Activated CD8-positive, alpha-beta memory T cell treated with anti-CD3 and anti-CD28 coated beads, Interleukin-2, amount 50 U/mL, for 4 hours (primary cell): ENCODE results near the gene UBXN11.

ENCODE experiments used
- DNase-seq: peaks from one replicate; pipeline ENCODE4 v3.0.0-alpha.2; 2020

The UBXN11 gene

DNA sequence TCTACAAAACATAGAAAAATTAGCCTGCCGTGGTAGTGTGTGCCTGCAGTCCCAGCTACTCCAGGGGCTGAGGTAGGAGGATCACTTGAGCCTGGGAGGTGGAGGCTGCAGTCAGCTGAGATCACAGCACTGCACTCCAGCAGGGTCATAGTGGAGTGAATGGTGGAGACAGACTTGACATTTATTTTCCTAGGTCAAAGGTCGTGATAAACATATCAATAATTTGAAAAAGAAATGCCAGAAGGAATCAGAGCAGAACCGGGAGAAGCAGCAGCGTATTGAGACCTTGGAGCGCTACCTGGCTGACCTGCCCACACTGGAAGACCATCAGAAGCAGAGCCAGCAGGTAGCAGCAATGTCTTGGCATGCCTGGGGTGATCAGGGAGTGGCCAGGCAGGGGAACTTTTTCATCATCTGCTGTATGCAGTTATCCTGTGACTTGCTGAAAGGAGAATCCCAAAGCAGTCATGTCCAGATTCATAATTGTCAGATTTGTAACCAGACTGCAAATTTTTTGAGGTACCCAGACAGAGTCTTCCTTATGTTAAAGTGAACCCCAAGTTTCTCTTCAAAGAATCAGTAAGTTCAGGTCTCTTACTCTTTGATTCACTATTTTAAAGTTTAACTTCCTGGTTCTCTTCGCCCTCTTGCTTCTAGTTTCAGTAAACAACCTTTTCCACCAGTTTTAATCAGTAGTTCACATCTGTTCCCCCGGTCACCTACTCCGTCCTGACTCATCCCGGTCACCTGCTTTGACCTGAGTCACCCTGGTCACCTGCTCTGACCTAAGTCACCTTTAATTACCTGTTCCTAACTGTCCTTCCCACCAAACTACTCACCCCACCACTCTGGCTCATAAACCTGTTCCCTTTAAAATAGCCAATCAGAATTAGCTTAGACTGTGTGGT lies 37.9 kb downstream of the UBXN11 start:
- no peak for DNase-seq

GRCh38 chr1:26265405-26265804 lies 41.0 kb downstream of the UBXN11 start:
- no peak for DNase-seq

DNA sequence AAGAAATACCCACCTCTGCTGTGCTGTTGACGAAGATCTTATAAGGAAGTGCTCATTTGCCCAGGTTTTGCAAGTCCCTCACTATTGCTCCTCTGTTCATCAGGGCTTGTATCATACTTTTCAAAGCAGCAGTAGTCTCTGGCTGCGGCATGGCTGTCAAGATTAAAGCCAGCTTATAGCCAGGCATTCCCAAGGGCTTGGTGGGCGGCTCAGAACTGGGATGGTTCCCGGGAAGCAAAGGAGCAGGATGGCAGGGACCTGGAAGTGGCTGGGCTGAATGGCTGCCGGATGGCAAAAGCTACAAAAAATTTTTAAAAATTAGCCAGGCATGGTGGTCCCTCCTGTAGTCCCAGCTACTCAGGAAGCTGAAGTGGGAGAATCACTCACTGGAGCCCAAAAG lies 43.2 kb downstream of the UBXN11 start:
- DNase-seq: no peak

DNA sequence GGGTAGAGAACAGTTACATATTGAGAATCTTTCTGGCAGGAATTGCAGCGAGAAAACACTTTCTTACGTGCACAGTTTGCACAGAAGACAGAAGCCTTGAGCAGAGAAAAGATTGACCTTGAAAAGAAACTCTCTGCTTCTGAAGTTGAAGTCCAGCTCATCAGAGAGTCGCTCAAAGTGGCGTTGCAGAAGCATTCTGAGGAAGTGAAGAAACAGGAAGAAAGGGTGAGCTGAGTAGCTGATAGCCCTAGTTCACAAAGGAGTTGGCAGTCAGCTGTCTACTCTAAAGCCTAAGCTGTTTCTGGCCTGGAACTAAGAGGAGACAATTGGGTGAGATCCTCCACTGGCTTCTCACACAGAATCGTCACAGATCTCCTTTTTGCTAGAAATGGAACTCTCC lies 46.9 kb downstream of the UBXN11 start:
- no peak for DNase-seq

GRCh38 chr1:26259005-26259404 lies 47.4 kb downstream of the UBXN11 start:
- no peak for DNase-seq

DNA sequence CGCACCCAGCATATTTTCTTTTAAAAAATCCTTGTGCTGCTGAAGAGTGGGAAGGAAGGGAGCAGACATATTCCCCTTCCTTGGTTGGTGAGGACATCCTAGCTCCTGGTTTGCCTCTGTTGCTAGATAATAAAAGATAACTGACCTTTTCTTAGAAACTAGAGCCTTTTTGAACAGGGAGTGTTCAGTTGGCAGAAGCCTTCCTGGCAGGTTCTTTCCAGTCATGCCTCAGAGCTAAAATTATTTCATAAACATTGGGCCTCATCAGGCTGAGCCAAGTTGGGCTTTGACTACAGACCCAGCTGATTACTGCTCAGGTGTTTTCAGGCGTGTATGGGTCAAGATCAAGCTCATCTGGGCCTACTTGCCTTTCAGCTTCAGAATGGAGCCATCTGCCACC lies 49.2 kb downstream of the UBXN11 start:
- DNase-seq: no peak

GRCh38 chr1:26254404-26254803 lies 52.0 kb downstream of the UBXN11 start:
- DNase-seq: no peak

- DNase-seq: no peak
These were observed 53.7 kb downstream of the UBXN11 start for GRCh38 chr1:26252718-26253117.

DNA sequence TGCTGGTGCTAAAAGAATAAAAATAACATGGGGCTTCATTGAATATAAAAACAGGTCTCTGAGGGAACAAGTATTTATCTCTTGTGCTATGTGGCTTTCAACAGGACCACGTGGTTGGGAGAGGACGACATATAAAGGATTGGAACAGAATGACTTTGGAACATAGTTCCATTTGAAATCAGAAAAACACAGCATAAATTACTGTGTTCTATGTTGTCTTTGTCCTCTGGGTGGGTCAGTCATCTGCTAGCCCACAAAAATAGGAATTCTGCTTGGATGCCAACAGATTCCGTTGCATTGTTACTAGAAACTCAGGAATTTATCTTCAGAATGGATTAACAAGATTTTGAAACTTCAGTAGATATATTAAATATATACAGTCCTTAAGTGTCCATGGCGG lies 66.5 kb downstream of the UBXN11 start:
- DNase-seq: no peak

DNA sequence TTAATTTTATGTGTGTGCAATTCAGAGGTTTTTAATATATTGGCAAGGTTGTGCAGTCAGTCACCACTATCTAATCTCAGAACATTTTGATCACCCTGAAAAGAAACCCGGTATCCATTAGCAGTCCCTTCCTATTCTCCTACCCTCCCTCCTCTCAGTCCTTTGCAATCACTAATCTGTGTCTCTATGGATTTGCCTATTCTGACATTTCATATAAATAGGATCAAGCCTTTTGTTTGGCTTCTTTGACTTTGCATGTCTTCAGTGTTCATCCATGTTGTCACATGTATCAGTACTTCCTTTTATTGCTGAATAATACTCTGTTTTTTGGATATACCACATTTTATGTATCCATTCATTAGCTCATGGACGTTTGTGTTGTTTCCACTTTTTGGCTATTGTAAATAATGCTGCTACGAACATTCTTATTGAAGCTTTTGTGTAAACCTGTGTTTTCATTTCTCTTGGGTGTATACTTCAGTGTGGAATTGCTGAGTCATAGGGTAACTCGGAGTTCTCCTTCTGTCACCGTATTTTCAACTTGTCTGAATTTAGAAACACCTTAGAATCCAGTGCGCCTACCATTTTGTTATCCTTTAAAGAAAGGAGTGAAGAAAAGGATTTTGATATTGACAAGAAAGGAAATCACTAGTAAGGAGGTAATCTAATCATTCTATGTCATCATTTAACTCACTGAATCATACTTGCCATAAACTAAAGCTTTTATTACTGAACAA lies 69.0 kb downstream of the UBXN11 start:
- DNase-seq: no peak

DNA sequence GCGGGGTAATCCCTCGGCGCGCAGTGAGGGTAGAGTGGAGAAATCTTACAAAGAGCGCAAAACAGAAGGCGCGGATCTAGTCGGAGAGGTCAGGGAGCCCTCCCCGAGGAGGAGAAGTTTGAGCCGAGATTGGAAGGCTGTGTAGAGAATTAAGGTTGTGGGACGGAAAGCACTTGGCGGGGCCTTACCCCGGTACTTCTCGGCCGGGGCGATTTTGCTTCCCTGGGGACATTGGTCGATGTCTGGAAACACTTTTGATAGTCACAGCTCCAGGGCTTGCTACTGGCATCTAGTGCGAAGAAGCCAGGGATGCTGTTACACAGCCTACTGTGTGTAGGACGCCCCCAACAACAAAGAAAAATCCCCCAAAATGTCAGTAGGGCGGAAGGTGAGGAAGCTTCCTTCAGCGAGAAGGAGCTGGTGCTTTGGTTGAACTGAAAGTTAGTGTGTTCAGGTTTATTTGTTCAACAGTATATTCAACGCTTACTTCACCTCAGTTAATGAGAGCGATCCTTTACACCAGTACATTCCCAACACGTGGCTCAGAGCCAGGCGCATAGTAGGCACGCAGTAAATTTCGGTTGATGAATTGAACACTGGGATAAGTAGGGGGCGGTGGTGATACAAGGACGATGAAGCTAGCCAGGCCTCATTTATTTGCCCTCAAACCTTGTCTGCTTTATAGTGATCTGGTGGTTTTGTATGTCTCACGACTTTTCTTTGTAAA lies 71.6 kb downstream of the UBXN11 start:
- peak; percentile 24 for DNase-seq

DNA sequence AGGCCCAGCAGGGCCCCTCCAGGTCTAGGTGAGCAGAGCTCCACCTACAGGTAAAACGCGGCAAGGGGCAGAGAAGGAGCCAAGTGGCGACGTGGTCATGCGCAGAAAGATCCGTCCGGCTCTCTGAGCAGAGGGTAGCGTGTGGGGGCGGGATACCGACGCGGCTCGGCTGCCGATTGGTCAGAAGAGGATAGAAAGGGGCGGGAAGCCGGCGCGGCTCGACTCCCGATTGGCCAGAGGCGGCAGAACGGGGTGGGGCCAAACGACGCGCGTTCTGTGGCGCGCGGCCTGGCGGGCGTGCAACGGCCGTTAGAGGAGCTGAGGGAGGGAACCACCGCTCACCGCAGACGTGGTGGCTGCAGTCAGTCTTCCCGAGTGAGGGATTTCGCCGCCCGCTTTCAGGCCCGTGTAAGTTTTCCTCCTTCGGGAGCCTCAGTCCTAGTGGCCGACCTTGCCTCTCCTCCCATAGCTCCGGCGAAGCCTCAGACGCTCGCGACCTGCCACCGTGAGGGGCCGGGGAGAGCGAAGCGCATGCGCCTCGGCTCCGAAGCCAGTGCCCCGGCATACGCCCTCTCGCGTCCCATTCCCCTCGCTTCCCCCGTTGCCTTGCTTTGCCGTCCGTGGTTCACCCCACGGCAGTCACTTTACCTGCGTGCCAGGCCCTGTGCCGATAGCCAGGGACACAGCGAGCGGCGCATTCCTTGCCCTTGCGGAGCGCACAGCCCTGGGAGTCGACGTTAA lies 72.4 kb downstream of the UBXN11 start, which contains the start of gene CEP85:
Gene CEP85 (plus strand): TSS at position 298 of the 741 bp plus-strand sequence. CDS start 5,584 bp downstream, outside the sequence.
- DNase-seq: peak; percentile 98
